Endothelial cell of umbilical vein (primary cell): ENCODE data around the gene RPS5. TPM values are rescaled to one million over a fixed set of nuclear protein-coding genes. Genes with fewer than 3 reads are reported as not detected.

ENCODE experiments used
- BruUV-seq: library from RNA; stranded (reverse); fragments of 400-500 nt; replicated peaks from 2 replicates; lab custom pipeline; 2021; lab: Mats Ljungman, UMichigan
- CTCF ChIA-PET: fragments of 300-600, 350-600 bp; sonication (Branson Sonifier 250); formaldehyde crosslinking; loops from one replicate; lab custom pipeline; 2021; ENCODE audit warnings: antibody characterized with exemption, inconsistent platforms; lab: Charles Lee
- POLR2A ChIA-PET: fragments of 300-600, 350-600 bp; sonication (Branson Sonifier 250); formaldehyde crosslinking; loops from one replicate; lab custom pipeline; 2021; ENCODE audit warnings: antibody characterized with exemption, inconsistent platforms; lab: Charles Lee
- DNase-seq: peaks from one replicate; pipeline ENCODE4 v3.0.0-alpha.2; 2011; ENCODE audit warnings: low read depth, low spot score
- FAIRE-seq: peaks from 2 replicates; lab custom pipeline; 2011; peaks lifted over from hg19 to GRCh38; lab: Jason Lieb, UNC
- H2AFZ ChIP-seq: 2 replicates; pipeline ENCODE4 v1.6.0; 2012; ENCODE audit warnings: low read depth, low read length, control low read depth, inconsistent platforms
- H3K27ac ChIP-seq: 2 replicates; pipeline ENCODE4 v1.5.1; 2011; ENCODE audit warnings: low read depth, mild to moderate bottlenecking, control low read depth, low read length, moderate library complexity; ENCODE audit not compliant: insufficient read depth
- H3K27me3 ChIP-seq, 2 experiments: 2 replicates each; pipeline versions ENCODE4 v1.6.0 to v1.6.1; 2011; ENCODE audit warnings: low read length in 2 of 2, mixed read lengths in 1 of 2; ENCODE audit not compliant: control insufficient read depth in 2 of 2, insufficient read depth in 2 of 2
- H3K36me3 ChIP-seq, 2 experiments: 2 replicates in 1 of 2; 3 replicates in 1 of 2; pipeline ENCODE4 v1.5.1; 2011; ENCODE audit warnings: low read length in 2 of 2, mild to moderate bottlenecking in 1 of 2, moderate library complexity in 1 of 2; ENCODE audit not compliant: control insufficient read depth in 2 of 2, insufficient read depth in 2 of 2; ENCODE audit errors: extremely low read depth in 1 of 2
- H3K4me1 ChIP-seq: 3 replicates; pipeline ENCODE4 v1.5.1; 2011; ENCODE audit warnings: mild to moderate bottlenecking, low read length; ENCODE audit not compliant: control insufficient read depth, insufficient read depth; ENCODE audit errors: extremely low read depth
- H3K4me2 ChIP-seq: 2 replicates; pipeline ENCODE4 v1.6.1; 2011; ENCODE audit warnings: low read length, control low read depth, mixed read lengths; ENCODE audit not compliant: insufficient read depth
- H3K4me3 ChIP-seq, 3 experiments: fragments of 200-600 bp in 1 of 3; sonication (generic), shearing (Covaris generic) in 1 of 3; replicated peaks in 1 of 3; 2 replicates each; pipeline ENCODE4 v1.5.1; 2011 to 2016; ENCODE audit warnings: control low read depth in 3 of 3, low read length in 3 of 3, mild to moderate bottlenecking in 2 of 3, inconsistent platforms in 1 of 3, low read depth in 1 of 3, moderate library complexity in 1 of 3; ENCODE audit not compliant: insufficient read depth in 1 of 3
- H3K79me2 ChIP-seq: 2 replicates; pipeline ENCODE4 v1.6.0; 2012; ENCODE audit warnings: low read length, inconsistent platforms; ENCODE audit not compliant: control insufficient read depth, insufficient read depth
- H3K9ac ChIP-seq: replicated peaks from 2 replicates; pipeline ENCODE3; 2011; ENCODE audit warnings: low read length, control low read depth; ENCODE audit not compliant: insufficient read depth; ENCODE audit errors: extremely low read depth
- H3K9me1 ChIP-seq: replicated peaks from 3 replicates; pipeline ENCODE4 v1.6.0; 2011; ENCODE audit warnings: mild to moderate bottlenecking, low read length; ENCODE audit not compliant: control insufficient read depth, insufficient read depth; ENCODE audit errors: extremely low read depth
- H3K9me3 ChIP-seq: replicated peaks from 2 replicates; pipeline ENCODE4 v1.5.1; 2012; ENCODE audit warnings: low read length, inconsistent platforms; ENCODE audit not compliant: control insufficient read depth, insufficient read depth
- H4K20me1 ChIP-seq: replicated peaks from 2 replicates; pipeline ENCODE3; 2011; ENCODE audit warnings: mild to moderate bottlenecking, low read length; ENCODE audit not compliant: control insufficient read depth, insufficient read depth; ENCODE audit errors: extremely low read depth
- CTCF ChIP-seq, 2 donors: IDR thresholded peaks; 1 replicate in 1 of 2; 2 replicates in 1 of 2; pipeline ENCODE4 v1.5.1; 2011; ENCODE audit warnings: low read length in 2 of 2, mild to moderate bottlenecking in 2 of 2, moderate library complexity in 2 of 2, control low read depth in 1 of 2, inconsistent platforms in 1 of 2, low read depth in 1 of 2; ENCODE audit not compliant: insufficient read depth in 1 of 2; ENCODE audit errors: extremely low read depth in 1 of 2
- EZH2 ChIP-seq: IDR thresholded peaks from 2 replicates; pipeline ENCODE4 v1.6.1; 2012; ENCODE audit warnings: borderline replicate concordance, low read depth, mild to moderate bottlenecking, moderate library complexity, low read length, inconsistent platforms; ENCODE audit not compliant: severe bottlenecking
- FOS ChIP-seq: IDR thresholded peaks from 2 replicates; pipeline ENCODE4 v1.6.1; 2011; ENCODE audit warnings: mild to moderate bottlenecking, low read length, moderate library complexity, borderline replicate concordance; ENCODE audit not compliant: insufficient read depth
- JUN ChIP-seq: IDR thresholded peaks from 2 replicates; pipeline ENCODE4 v1.6.1; 2011; ENCODE audit warnings: borderline replicate concordance, low read depth; ENCODE audit not compliant: insufficient read length, insufficient read depth
- MAX ChIP-seq: IDR thresholded peaks from 2 replicates; pipeline ENCODE4 v1.6.1; 2011; ENCODE audit not compliant: insufficient read depth, insufficient read length
- MYC ChIP-seq: IDR thresholded peaks from one replicate; pipeline ENCODE4 v1.6.1; 2011; ENCODE audit warnings: mild to moderate bottlenecking, low read depth, low read length
- POLR2A ChIP-seq: IDR thresholded peaks from 2 replicates; pipeline ENCODE4 v1.6.1; 2012; ENCODE audit warnings: low read depth, mild to moderate bottlenecking, control low read depth, low read length
- POLR2AphosphoS5 ChIP-seq: IDR thresholded peaks from 2 replicates; pipeline ENCODE4 v1.6.1; 2012; ENCODE audit warnings: low read depth, mild to moderate bottlenecking, control low read depth, low read length, moderate library complexity; ENCODE audit not compliant: insufficient read depth
- dilution Hi-C: fragments of 300-500 bp; cut with MboI; formaldehyde crosslinking; loops from one replicate; pipeline ENCODE4 v1.15.0; 2019; ENCODE audit warnings: low sequenced_read_pairs; ENCODE audit not compliant: extremely low pct_ligation_motif_present
- intact Hi-C: fragments of 100-400 bp; cut with micrococcal nuclease; formaldehyde crosslinking; loops from one replicate; pipeline ENCODE4 v1.10.0; 2022
- polyA plus RNA-seq, 4 experiments: library from polyadenylated mRNA; depleted of rRNA in 3 of 4; stranded (reverse) in 3 of 4; unstranded in 1 of 4; fragments of >200 nt; gene quantifications; 2 replicates each; pipeline versions ENCODE4 v1.2.1 to v1.2.3, GENCODE V29; 2011 to 2012; ENCODE audit warnings: missing spikeins in 1 of 4
- total RNA-seq: library from RNA; stranded (reverse); gene quantifications from 2 replicates; pipeline ENCODE4 v1.2.3, GENCODE V29; 2021

The RPS5 gene
- total and polyA plus RNA-seq, 2 donors (not counting 3 experiments of a cell fraction or from before 2014, with no cell fraction given): 993 to 3,430 TPM

GRCh38 chr19:58364146-58364545, 22.9 kb upstream of the RPS5 start:
- intact Hi-C loops: no loop called here

More at GRCh38 chr19:58364146-58364545, 22.9 kb upstream of the RPS5 start:
- no peak overlapping the region for H3K4me2 ChIP-seq
- no TSS peak for BruUV-seq
- peaks cover 13 to 21% of the 10 kb centered on the region in 2 experiments for H3K27me3 ChIP-seq
- no peak overlapping the region for H2AFZ ChIP-seq
- DNase-seq: no peak
- H3K36me3 ChIP-seq: no peaks in the 10 kb centered on the region
- no peak overlapping the region for H3K27ac ChIP-seq
- ChIA-PET CTCF (interaction anchor here (1.1 kb wide), 1 partner anchor 9 kb away, joined by 4 read pairs; no protein-coding TSS in a partner anchor), POLR2A (no interaction called here)
- TF ChIP-seq EZH2: no peak
- no peak for TF ChIP-seq JUN
- no peak for TF ChIP-seq MYC
- TF ChIP-seq MAX: no peak
- no peak for TF ChIP-seq POLR2AphosphoS5
- TF ChIP-seq POLR2A: no peak
- no peak for TF ChIP-seq CTCF (IDR thresholded peaks at IDR 0.05; ENCODE audit: extremely low read depth in 1 of 2, insufficient read depth in 1 of 2, low read depth in 1 of 2, low read length in 2 of 2)
- TF ChIP-seq FOS: no peak
- no peak overlapping the region for H3K9ac ChIP-seq
- H3K9me1 ChIP-seq: no peaks in the 10 kb centered on the region
- dilution Hi-C loops: no loop called here
- FAIRE-seq: no peak
- no peaks in the 10 kb centered on the region for H4K20me1 ChIP-seq
- no peak overlapping the region for H3K4me3 ChIP-seq
- peaks cover 3% of the 10 kb centered on the region for H3K4me1 ChIP-seq
- no peaks in the 10 kb centered on the region for H3K9me3 ChIP-seq
- no peaks in the 10 kb centered on the region for H3K79me2 ChIP-seq
